ENCODE data around the gene UBE2L5.

The UBE2L5 gene

DNA sequence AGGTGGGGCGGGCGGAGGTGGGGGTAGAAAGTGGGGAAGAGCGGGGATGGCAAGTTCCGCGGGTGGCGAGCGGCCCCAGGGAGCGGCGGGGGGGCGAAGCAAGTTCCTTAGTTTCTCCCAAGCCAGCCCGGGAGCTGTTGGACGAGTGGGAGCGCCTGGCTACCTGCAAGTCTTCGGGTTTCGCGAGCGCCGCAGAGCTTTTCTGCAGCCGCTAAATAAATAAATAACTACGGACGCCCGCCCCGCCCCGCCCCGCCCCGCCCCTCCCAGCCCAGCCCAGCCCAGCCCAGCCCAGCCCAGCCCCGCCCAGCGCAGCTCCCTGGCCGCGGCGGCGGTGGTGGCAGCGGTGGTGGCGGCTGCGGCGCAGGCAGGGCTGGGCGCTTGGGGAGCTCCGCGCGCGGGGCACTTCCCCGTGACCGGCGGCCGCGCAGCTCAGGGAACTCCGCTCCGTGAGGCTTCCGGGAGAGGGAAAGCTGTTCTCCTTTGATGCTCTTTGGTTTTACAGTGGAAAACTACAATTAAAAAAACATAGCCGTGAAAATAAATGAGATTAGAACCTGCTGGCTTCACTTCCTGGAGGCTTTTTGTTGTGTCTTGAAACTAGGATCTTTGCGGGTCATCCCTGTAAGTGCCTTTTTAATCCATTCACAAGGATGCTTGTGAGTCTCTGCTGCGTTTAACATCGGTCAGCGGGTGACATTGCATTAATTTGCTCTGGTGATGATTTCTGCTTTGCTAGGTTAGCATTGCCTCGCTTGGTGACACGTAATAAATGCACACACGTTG lies at the start of gene UBE2L5:
Gene UBE2L5, plus strand, starts transcription at position 440 of the 786 bp plus-strand sequence. CDS start 5,498 bp downstream, outside the sequence.
- peak; percentile 54 for DNase-seq (ENCODE audit: low spot score)

DNA sequence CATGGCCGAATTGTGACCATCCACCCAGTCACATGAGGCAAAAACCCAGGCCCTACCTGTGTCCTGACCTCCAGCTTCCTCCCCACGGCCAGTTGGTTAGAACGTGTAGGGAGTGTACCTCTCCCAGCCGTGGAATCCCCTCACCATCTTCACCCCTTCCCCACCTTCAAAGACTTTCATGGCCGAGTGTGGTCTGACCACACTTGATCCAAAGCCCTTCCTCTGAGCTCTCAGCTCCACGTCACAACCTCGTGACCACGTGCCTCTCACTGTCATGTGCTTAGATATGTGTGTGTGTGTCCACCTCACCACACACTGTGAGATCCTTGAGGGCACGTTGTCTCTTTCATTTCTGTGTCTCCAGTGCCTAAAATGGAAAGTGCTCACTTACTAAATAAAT lies 48.6 kb upstream of the UBE2L5 start:
- no peak for DNase-seq (ENCODE audit: low spot score)

DNA sequence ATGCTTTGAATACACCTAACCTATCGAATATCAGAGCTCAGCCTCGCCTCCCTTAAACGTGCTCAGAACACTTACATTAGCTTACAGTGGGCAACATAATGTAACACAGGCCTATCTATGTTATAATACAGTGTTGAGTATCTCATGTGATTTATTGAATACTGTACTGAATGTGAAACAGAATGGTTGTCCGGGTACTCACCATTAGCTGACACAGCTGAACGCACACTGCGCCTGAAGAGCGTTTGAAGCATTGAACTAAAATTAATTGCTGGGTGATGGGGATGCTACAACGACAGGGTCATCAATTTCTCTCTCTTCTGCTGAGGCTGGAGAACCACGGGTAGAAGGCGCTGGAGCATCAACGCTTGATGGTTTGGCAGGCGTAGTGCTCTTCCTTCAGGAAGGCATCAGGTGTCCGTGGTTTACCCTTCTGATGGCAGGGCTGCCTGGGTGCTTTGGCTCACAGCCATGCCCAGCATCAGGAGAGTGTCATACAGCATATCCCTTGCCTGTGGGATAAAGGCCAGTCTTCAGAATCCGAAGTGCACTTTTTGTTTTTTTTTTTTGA lies 46.9 kb upstream of the UBE2L5 start:
- no peak for DNase-seq (ENCODE audit: low spot score)

DNA sequence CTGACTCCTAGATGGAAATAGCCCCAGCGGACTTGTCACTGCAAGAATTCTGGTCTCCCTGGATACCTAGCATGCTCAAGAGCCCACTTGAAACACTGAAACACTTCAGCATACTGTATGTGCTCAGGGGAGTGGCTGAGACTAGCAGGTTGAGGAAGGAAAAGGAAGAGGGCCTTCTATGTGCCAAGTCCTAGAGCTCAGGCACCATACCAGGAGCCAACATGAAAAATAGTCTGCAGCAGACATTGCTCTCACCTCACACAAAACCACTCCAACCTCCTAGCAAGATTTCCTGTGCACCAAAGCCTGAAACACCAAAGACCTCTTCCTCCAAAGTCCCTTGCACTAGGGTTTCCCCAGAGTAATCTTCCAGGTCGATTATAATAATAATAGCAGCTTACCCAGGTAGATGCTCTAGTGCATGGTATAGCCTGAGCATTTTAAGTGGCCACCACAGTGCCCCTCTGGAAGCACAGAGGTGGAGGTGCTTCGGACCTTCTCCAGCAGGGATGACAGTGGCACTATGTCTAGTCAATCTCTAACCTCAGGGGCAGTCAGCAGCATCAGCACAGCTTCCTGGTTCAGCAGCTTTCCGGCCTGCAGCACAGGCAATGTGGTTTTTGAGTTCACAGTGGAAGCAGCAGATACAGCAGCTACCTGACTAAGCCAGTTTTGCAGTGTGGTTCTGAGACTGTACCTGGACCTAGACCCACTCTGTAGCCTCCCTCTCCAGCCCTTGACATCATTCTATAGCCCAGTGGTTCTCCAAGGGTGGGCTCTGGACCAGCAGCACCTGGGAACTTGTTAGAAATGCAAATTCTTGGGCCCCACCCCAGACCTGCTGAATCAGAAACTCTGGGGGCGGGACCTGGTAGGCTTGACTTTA lies 45.6 kb upstream of the UBE2L5 start:
- no peak for DNase-seq (ENCODE audit: low spot score)

DNA sequence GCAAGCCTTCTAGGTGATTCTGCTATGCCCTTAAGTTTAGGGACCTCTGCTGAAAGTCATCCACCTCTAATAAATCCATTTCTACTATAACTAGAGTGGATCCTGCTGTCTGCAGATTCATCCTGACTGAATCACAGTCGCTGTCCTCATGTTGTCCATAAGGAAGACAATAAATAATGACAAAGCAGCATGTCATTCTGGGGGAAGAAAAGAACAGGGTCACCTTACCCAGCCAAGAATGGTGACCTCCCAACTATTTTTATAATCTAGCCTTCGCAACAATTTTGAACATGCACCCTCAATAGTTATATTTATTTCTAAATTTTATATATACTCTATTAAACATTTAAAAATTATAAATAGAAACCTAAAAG lies 45.0 kb upstream of the UBE2L5 start:
- no peak for DNase-seq (ENCODE audit: low spot score)

DNA sequence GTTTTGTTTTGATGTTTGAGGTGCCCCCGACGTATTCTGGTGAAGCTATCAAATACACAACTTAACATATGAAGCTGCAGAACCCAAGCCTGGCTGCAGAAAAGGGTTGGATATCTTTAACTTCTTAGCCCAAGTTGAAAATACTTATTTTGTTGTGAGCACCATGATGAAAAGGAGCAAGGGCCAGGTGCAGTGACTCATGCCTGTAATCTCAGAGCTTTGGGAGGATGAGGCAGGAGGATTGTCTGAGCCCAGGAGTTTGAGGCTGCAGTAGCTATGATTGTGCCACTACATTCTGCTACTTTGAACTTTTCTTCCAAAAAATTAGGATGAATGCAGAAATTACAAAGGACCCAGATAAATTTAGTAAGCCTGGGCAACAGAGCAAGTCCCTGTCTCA lies 44.1 kb upstream of the UBE2L5 start:
- DNase-seq (ENCODE audit: low spot score), result no peak

DNA sequence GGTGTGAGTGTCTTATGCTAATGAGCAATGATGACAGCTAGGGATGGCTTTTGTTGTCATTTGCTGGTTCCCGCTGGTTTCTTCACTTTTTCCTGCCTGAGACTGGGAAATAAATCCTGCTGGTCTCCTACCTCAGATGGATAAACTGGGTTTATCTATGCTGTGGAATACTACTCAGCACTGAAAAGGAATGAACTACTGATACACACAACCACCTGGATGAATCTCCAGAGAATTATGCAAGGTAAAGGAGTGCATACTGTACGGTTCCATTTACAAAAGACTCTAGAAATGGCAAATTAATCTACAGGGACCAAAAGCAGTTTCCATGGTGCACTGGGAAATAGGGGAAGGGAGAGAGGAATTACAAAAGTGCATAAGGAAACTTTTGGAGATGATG lies 41.2 kb upstream of the UBE2L5 start:
- no peak for DNase-seq (ENCODE audit: low spot score)

DNA sequence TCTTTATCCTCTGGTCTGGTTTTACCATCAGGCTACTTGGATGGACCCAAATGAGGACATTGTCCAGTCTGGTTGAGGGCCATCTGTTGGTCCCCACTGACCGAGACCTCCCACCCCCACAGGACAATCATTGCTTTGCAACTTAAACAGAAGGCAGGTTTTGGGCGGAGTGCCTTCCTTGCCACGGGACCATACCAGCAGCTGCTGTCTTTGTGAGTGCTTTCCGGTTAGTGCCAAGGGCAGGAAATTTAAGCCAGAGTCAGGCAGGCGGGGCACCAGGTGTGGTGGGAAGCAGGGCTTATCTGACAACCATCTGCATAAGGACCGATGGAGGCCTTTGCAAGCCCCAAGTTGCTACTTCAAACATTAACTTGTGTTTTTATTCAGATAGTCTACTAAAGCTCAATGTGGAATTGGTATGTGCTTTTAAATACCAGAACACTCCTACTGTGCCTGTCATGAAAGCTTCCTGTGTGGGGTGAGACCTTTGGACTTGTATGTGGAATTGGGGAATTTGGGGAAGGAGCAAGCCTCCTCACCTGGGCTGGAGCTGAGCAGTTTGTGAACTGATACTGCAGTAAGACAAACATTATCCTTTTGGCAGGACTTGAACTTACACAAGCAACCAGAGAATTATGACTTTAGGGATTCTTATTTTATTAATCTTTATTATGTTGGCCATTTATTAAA lies 39.3 kb upstream of the UBE2L5 start:
- no peak for DNase-seq (ENCODE audit: low spot score)

DNA sequence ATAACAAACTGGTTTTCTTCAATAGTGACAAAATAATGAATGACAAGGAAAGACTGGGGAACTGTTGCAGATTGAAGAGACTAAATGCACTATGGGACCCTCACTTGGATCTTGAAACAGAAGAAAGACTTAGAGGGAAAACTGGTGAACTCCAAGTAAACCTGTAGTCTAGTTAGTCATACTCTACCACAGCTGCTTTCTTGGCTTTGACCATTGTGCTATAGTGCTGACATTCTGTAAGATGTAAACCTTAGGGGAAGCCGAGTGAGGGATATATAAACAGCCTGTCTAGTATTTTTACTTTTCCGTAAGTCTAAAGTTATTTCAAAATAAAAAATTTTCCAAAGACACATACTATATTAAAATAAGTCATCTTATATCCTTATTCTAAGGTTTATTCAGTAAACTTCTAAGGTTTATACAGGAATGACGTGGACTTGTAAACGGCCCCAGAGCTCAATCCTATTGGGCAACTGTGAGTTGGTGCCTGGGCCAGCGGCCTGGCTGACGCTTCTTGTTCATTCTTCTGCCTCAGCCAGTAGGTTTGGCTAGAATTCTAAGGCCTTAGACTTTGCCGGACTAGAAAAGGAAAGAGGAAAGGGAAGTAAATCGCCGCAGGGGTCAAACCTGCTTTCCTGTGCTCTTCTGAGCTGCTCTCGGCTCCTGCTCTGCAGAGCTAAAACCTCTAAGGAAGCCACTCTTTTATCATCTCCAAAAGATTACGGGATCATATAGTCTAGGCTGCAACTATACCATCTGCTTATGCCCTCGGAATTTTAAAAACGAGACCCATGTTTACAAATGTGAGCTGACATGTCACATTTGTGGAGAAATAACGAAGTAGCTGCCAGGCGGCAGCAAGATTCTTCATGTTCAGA lies 33.6 kb upstream of the UBE2L5 start:
- peak; percentile 68 for DNase-seq (ENCODE audit: low spot score)

DNA sequence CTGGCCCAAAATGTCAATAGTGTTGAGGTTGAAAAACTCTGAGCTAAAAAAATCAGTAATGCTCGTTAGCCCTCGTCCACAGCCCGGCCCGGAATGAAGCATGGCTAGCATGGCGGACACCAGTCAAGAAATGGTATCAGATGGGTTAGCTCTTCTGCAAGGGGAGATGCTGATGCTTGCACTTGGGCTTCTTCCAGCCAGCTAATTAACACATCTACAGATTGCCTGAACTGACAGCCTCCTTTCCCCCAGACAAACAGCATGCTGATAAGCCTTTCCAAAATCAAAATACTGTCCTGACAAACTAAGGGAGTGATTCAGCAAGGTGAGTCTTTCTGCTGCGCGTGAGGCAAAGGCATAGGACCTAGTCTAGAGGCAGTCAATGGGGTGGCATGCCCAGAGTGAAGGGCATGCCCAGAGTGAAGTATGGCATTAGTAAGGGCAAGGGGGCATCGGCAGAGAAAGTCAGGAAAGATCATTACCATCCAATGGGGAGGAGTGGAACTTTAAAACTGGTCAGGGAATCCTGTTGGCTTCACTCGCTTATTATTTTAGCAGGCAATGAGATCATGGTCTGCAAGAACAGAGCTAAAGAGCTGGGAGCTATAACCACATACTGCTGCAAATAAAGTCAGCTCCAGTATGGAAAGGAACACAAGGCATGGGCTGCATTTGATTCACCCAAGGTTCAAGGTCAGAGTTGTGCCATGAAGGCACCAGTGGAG lies 30.2 kb upstream of the UBE2L5 start:
- DNase-seq (ENCODE audit: low spot score), result no peak

DNA sequence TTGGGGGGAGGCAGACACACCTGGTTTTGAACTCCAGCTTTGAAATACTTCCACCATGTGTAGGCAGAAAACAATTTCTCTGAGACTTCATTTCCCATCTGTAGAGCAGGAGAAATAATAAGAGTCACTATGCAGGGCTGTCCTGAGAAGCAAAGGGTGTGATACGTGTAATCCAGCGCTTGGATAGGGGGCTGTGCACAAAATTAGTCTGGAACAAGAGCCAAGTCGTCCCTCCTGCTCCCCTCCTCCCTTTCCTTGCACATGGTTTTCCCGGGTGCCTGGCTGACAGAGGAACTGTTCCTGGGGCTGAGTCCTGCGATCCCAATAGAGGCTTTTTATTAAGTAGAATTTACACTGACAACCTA lies 29.6 kb upstream of the UBE2L5 start:
- no peak for DNase-seq (ENCODE audit: low spot score)

DNA sequence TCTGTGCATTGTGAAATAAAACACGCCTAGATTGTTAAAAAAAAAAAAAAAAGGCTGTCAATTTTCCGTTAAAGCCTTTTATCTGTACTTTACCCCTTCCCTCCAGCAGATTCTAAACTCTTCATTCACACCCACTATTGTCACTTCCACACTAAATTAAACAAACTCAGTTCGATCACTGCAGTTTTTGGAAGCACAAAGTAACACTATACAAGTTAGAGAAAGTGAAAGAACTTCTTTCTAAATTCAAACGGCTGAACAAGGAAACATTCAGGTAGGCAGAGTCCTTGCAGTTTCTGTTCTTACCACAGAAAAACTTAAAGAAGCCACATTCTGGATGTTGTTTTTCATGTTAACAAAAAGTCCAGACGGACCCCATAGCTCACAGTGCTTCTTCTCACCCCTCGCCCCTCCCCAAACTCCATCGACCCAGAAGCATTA lies 27.5 kb upstream of the UBE2L5 start:
- no peak for DNase-seq (ENCODE audit: low spot score)

DNA sequence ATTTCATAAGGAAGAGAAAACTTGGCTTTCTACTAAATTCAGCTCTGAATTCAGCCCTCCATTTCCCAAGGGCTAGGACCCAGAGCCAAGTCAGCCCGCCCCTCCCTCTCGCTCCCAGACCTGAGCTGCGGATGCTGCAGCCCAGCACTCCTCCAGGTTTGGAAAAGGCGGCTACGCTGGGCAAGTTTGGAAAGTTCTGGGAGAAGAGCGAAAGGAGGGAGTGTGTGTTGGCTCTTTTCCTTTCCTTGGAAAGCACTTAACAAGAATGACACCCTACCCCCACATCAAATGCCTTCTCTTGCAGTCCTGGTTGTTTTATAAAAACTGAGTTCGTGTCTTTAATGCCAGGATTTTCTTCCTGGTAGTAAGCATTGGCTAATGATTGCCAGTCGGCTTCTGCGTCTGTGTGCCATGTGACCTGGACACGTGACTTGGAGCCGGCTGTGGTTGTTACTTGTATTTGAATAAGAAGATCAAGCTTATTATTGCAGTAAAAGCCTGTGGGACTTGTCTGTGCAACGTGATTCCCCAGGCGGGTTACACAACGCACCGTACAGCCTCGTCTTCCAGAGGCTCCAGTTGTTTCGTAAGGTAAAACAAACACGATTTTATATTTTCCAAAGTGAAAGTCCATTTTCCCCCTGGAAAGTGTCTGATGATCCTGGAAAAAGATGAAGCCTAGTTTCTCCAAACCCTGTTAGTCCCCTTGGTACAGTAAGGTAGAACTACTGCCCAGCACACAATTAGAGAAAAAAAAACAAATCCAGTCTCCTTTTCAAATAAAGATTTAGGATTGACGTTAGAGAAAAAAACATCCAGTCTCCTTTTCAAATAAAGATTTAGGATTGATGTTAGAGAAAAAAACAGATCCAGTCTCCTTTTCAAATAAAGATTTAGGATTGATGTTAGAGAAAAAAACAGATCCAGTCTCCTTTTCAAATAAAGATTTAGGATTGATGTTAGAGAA lies 26.8 kb upstream of the UBE2L5 start:
- DNase-seq (ENCODE audit: low spot score), result peak; percentile 86

DNA sequence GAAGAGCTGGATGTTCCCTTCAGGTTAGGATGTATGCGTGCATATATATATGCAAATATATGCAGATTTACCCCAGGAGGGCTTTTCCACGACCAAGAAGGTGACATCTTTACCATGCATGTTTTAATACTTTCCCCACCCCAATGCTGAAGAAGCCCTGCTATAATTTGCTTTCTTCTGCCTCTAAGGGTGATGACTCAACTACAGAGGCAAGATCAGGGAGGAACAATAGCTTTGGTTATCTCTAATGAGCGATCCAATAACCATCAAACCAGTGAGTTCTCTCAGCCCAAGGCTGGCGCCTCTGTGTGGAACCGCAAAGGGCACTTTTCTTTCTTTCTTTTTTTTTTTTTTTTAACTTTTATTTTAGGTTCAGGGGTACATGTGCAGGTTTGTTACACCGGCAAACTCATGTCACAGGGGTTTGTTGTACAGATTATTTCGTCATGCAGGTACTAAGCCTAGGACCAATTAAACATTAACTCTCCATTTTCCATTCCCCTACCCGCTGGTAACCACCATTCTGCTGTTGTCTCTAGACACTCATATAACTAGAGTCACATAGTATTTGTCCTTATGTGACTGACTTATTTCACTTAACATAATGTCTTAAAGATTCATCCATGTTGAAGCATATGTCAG lies 25.7 kb upstream of the UBE2L5 start:
- DNase-seq (ENCODE audit: low spot score), result no peak

DNA sequence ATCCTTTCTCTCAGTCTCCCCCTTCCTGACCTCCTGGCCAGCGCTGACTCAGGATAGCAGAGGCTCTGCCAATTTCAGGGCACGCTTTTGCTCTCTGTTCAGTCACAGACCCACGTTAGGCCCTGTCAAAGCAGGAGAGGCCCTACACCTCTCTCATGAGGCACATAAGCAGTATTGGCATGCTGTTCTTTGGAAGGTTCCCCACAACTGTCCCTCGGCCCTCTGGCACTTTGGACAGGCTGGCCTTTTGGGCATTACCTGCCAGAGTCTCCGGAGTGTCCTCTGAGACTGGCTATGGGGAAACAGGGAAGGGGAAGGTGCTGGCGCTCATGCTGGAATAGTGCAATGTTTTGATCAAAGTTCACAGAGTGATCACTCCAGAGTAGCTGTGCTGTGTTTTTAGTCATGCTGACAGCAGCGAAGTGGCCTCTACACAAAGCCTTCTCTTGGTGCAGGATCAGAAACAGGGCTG lies 23.7 kb upstream of the UBE2L5 start:
- no peak for DNase-seq (ENCODE audit: low spot score)

DNA sequence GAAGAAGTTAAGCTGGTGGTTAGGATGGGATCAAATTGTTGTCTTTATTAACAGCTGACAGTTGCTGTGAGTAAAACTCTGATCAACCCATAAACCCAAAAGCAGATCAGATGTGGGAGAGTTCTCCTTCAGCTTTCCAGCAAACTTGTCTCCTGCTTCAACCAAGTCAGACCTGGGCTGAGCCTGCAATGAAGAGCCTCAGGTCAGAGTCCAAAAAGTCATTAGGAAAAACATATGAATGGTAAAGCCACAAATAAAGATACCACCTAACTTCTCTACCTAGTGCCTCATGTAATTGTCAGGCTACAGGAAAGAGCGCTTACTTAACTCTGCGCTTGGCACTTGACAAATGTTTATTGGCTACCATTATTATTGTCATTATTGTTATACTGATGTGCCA lies 21.9 kb upstream of the UBE2L5 start:
- no peak for DNase-seq (ENCODE audit: low spot score)

DNA sequence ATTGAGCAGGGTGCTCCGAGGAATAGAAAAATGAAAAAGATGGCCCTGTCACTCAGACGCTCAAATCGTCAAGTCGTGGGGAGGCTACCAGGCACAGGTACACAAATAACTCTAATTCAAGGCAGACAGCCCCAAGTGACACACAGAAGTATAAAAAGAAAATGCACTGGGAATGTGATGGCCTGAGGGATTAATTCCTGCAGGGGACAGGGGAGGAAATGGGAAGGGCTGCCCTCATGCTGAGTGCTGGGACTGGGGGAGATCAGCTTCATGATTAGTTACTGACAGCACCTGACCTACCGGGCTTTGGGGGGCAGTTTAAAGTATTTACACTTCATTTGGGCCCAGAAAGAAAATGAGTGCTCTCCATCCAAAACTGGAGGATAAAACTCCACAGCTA lies 20.9 kb upstream of the UBE2L5 start:
- no peak for DNase-seq (ENCODE audit: low spot score)

DNA sequence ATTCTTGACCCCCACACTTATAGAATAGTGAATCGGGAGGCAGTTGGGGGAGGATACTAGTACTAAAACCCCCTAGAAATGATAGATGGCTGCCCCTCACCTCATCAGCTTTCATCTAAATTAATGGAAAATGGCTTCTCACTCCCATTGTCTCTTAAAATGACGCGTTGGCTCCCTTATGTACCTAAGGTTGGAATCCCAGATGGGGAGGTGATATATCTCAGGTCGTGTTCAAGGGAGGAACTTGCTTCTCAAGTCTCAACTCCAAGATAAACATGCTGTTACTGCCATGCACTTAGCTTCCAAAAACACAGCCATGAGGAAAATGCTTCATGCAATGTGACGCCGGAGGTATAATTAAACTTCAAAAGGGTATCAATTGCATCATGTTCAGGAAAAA lies 18.8 kb upstream of the UBE2L5 start:
- no peak for DNase-seq (ENCODE audit: low spot score)

DNA sequence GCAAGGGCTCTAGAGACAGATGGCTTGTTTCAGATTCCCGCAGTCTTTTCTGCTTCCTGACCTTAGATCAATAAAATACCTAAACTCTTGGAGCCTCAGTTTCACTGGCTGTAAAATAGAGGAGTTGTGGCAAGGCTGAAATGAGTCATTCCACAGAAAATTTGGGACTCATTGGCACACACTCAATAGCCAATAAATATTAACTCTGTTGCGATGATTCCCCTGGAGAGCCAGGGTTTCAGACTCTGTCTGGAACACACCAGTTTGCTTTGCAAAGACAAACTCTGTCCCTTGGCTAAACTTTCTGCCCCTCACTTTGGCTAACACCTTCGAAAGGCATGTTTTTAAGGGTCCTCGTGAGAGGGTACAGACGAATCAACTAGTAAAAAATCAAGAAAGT lies 18.1 kb upstream of the UBE2L5 start:
- DNase-seq (ENCODE audit: low spot score), result no peak

Data from AG08395 (cell line).